ENCODE results near the gene RAB27B. TPM values are rescaled to one million over a fixed set of nuclear protein-coding genes. Genes with fewer than 3 reads are reported as not detected.

Gene RAB27B
- total RNA-seq, 1 donor from 2014 or later: 0.16 TPM

DNA sequence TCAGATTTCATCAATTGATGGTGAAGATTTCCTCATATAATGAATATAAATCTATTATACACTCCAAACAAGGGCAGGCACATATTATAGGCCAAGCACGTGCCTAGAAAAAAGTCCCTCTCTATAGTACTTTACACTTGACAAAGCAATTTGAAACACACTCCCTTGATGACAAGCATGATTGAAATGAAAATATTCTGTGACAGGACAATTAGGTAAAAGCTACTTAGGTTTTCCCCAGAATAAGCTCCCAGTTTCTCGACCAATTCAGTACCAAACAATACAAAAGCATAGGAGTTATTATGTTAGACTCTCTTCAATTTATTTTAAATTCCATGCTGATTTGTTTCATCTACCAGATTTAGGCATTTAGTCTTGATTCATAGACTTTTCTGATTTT, 83.3 kb downstream of the RAB27B start:
- no peak for DNase-seq
- no peak overlapping the region for H3K27ac ChIP-seq (replicated peaks)
- H3K36me3 ChIP-seq: no peaks in the 10 kb centered on the region
- intact Hi-C loops (cut with micrococcal nuclease): no loop called here
- no peaks in the 10 kb centered on the region for H3K9me3 ChIP-seq (replicated peaks)
- no peaks in the 10 kb centered on the region for H3K4me1 ChIP-seq
- no peaks in the 10 kb centered on the region for H3K27me3 ChIP-seq (ENCODE audit: low read depth)
- H3K4me3 ChIP-seq: no peak overlapping the region
- TF ChIP-seq, protein P1, sequence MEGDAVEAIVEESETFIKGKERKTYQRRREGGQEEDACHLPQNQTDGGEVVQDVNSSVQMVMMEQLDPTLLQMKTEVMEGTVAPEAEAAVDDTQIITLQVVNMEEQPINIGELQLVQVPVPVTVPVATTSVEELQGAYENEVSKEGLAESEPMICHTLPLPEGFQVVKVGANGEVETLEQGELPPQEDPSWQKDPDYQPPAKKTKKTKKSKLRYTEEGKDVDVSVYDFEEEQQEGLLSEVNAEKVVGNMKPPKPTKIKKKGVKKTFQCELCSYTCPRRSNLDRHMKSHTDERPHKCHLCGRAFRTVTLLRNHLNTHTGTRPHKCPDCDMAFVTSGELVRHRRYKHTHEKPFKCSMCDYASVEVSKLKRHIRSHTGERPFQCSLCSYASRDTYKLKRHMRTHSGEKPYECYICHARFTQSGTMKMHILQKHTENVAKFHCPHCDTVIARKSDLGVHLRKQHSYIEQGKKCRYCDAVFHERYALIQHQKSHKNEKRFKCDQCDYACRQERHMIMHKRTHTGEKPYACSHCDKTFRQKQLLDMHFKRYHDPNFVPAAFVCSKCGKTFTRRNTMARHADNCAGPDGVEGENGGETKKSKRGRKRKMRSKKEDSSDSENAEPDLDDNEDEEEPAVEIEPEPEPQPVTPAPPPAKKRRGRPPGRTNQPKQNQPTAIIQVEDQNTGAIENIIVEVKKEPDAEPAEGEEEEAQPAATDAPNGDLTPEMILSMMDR (IDR thresholded peaks at IDR 0.05; ENCODE audit: borderline replicate concordance): no peak

- intact Hi-C loops (cut with micrococcal nuclease): no loop called here
- TF ChIP-seq, protein P1 (IDR thresholded peaks at IDR 0.05; ENCODE audit: borderline replicate concordance): no peak
- H3K9me3 ChIP-seq (replicated peaks): no peaks in the 10 kb centered on the region
- H3K4me3 ChIP-seq: no peak overlapping the region
- no peak for DNase-seq
- peaks cover 6% of the 10 kb centered on the region for H3K36me3 ChIP-seq
- no peaks in the 10 kb centered on the region for H3K27me3 ChIP-seq (ENCODE audit: low read depth)
- no peak overlapping the region for H3K27ac ChIP-seq (replicated peaks)
- H3K4me1 ChIP-seq: no peaks in the 10 kb centered on the region
Observed at GRCh38 chr18:54914816-54915215, 86.5 kb downstream of the RAB27B start.

GRCh38 chr18:54916507-54916906, 88.2 kb downstream of the RAB27B start:
- H3K27me3 ChIP-seq (ENCODE audit: low read depth): no peaks in the 10 kb centered on the region
- H3K4me1 ChIP-seq: no peaks in the 10 kb centered on the region
- intact Hi-C loops (cut with micrococcal nuclease): no loop called here
- no peaks in the 10 kb centered on the region for H3K9me3 ChIP-seq (replicated peaks)
- H3K27ac ChIP-seq (replicated peaks): no peak overlapping the region
- no peak overlapping the region for H3K4me3 ChIP-seq
- DNase-seq: no peak
- peaks cover 6% of the 10 kb centered on the region for H3K36me3 ChIP-seq
- TF ChIP-seq, protein P1 (IDR thresholded peaks at IDR 0.05; ENCODE audit: borderline replicate concordance): no peak

DNA sequence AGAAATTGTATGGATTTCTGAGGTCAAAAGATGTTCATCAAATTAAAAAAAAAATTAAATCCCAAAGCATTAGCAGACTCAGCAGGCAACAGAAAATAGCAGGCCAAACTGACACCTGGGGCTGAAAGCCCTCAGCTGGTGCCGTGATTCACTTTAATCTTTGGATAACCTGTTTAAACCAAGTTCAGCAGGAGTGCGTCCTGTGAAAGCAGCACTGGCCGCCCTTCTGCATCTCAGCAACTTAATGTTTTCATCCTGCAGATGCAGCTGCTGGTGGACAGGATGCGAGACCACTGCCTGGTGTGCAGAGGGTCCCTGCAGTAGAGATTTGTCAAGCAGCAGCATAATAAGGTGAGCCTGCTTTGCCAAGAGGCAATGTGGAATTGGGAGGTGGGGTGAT, 89.8 kb downstream of the RAB27B start:
- Histone ChIP-seq H3K9me3 (replicated peaks) (no peaks in the 10 kb centered on the region), H3K27ac (replicated peaks) (no peak overlapping the region), H3K4me1 (no peaks in the 10 kb centered on the region), H3K4me3 (no peak overlapping the region), H3K36me3 (peaks cover 6% of the 10 kb centered on the region), H3K27me3 (ENCODE audit: low read depth) (no peaks in the 10 kb centered on the region)
- TF ChIP-seq, protein P1 (IDR thresholded peaks at IDR 0.05; ENCODE audit: borderline replicate concordance): no peak
- intact Hi-C loops (cut with micrococcal nuclease): no loop called here
- no peak for DNase-seq

- Histone ChIP-seq H3K27ac (replicated peaks) (no peak overlapping the region), H3K4me3 (no peak overlapping the region), H3K9me3 (replicated peaks) (no peaks in the 10 kb centered on the region), H3K4me1 (no peaks in the 10 kb centered on the region), H3K27me3 (ENCODE audit: low read depth) (no peaks in the 10 kb centered on the region), H3K36me3 (peaks cover 6% of the 10 kb centered on the region)
- intact Hi-C loops (cut with micrococcal nuclease): no loop called here
- TF ChIP-seq, protein P1 (IDR thresholded peaks at IDR 0.05; ENCODE audit: borderline replicate concordance): no peak
- no peak for DNase-seq
Observed at GRCh38 chr18:54919412-54919811, 91.1 kb downstream of the RAB27B start.
